Suprapubic skin (tissue), 4 donors: ENCODE data around the gene CD4. TPM values are rescaled to one million over a fixed set of nuclear protein-coding genes. Genes with fewer than 3 reads are reported as not detected.
A peak's percentile ranks its signal among the peaks of the same experiment; 100 is the strongest.

Source experiments
- DNase-seq, 2 donors: peaks; one replicate each; pipeline ENCODE4 v3.0.0-alpha.2; 2019; ENCODE audit warnings: low spot score in 2 of 2
- H3K27ac ChIP-seq: fragments of 200-600 bp; sonication (generic); one replicate; pipeline ENCODE4 v1.5.1; 2019
- H3K27me3 ChIP-seq: fragments of 200-600 bp; sonication (generic); one replicate; pipeline ENCODE4 v1.5.1; 2019
- H3K36me3 ChIP-seq: fragments of 200-600 bp; sonication (generic); one replicate; pipeline ENCODE4 v1.5.1; 2019
- H3K4me1 ChIP-seq: fragments of 200-600 bp; sonication (generic); one replicate; pipeline ENCODE4 v1.5.1; 2019
- H3K4me3 ChIP-seq: fragments of 200-600 bp; sonication (generic); one replicate; pipeline ENCODE4 v1.5.1; 2019; ENCODE audit warnings: mild to moderate bottlenecking
- H3K9me3 ChIP-seq: fragments of 200-600 bp; sonication (generic); one replicate; pipeline ENCODE4 v1.5.1; 2019
- CTCF ChIP-seq, 2 donors: fragments of 200-600 bp in 1 of 2; fragments of 450-650 bp in 1 of 2; sonication (generic) in 1 of 2; IDR thresholded peaks; one replicate each; pipeline ENCODE4 v1.5.1; 2016 to 2019; ENCODE audit warnings: antibody characterized with exemption in 2 of 2, mild to moderate bottlenecking in 1 of 2, moderate library complexity in 1 of 2
- EP300 ChIP-seq: sonication (generic); formaldehyde crosslinking; IDR thresholded peaks from one replicate; pipeline ENCODE4 v1.6.1; 2017; ENCODE audit warnings: antibody characterized with exemption
- POLR2A ChIP-seq, 2 donors: fragments of 450-650 bp; IDR thresholded peaks; one replicate each; pipeline ENCODE4 v1.6.1; 2017; ENCODE audit warnings: antibody characterized with exemption in 2 of 2, mild to moderate bottlenecking in 2 of 2, moderate library complexity in 2 of 2
- POLR2AphosphoS5 ChIP-seq, 3 donors: sonication (generic); formaldehyde crosslinking; IDR thresholded peaks; one replicate each; pipeline ENCODE4 v1.6.1; 2017; ENCODE audit warnings: antibody characterized with exemption in 3 of 3
- WGBS: methylation state at CpG from one replicate; pipeline ENCODE4 v1.1.5; 2018; 5-methylcytosine and 5-hydroxymethylcytosine counted together
- total RNA-seq, 4 donors: library from RNA; depleted of rRNA; stranded (reverse); fragments of >200 nt; gene quantifications; one replicate each; pipeline ENCODE4 v1.1.0, GENCODE V29; 2016

Gene CD4
- total RNA-seq, 4 donors from 2014 or later: 2.5 to 5.4 (median 3.9) TPM

- TF ChIP-seq CTCF (IDR thresholded peaks at IDR 0.05): no peak
- no peak for TF ChIP-seq POLR2AphosphoS5 (IDR thresholded peaks at IDR 0.05)
- no peak for TF ChIP-seq EP300
- no peak for TF ChIP-seq POLR2A (IDR thresholded peaks at IDR 0.05)
- H3K27ac ChIP-seq: no peak overlapping the region
- WGBS: 92% methylated on average over 5 of the region's 5 CpGs
- no peaks in the 10 kb centered on the region for H3K9me3 ChIP-seq
- H3K36me3 ChIP-seq: no peaks in the 10 kb centered on the region
- H3K4me1 ChIP-seq: no peaks in the 10 kb centered on the region
- H3K4me3 ChIP-seq: no peak overlapping the region
- H3K27me3 ChIP-seq: no peaks in the 10 kb centered on the region
- DNase-seq: no peak
These were observed 2.0 kb upstream of the CD4 start for GRCh38 chr12:6787309-6787708.

GRCh38 chr12:6790496-6791150 lies 1.3 kb downstream of the CD4 start:
- 77% methylated on average over 12 of the region's 12 CpGs for WGBS
- H3K27me3 ChIP-seq: no peaks in the 10 kb centered on the region
- no peaks in the 10 kb centered on the region for H3K36me3 ChIP-seq
- no peaks in the 10 kb centered on the region for H3K9me3 ChIP-seq
- H3K4me3 ChIP-seq: peak overlapping the region; percentile 34
- H3K27ac ChIP-seq: no peak overlapping the region
- DNase-seq: no peak
- H3K4me1 ChIP-seq: no peaks in the 10 kb centered on the region
- TF ChIP-seq CTCF (IDR thresholded peaks at IDR 0.05) (no peak), POLR2A (IDR thresholded peaks at IDR 0.05) (no peak), POLR2AphosphoS5 (IDR thresholded peaks at IDR 0.05) (no peak), EP300 (no peak)

GRCh38 chr12:6791931-6792520 lies 2.7 kb downstream of the CD4 start:
- TF ChIP-seq POLR2A (IDR thresholded peaks at IDR 0.05) (no peak), POLR2AphosphoS5 (IDR thresholded peaks at IDR 0.05) (no peak), CTCF (IDR thresholded peaks at IDR 0.05) (no peak), EP300 (no peak)
- Histone ChIP-seq H3K36me3 (no peaks in the 10 kb centered on the region), H3K4me3 (peak overlapping the region; percentile 16), H3K27me3 (no peaks in the 10 kb centered on the region), H3K27ac (peak overlapping the region; percentile 45), H3K9me3 (no peaks in the 10 kb centered on the region), H3K4me1 (no peaks in the 10 kb centered on the region)
- 72% methylated on average over 13 of the region's 13 CpGs for WGBS
- DNase-seq: no peak

GRCh38 chr12:6792522-6793201 lies 3.3 kb downstream of the CD4 start:
- Histone ChIP-seq H3K9me3 (no peaks in the 10 kb centered on the region), H3K4me3 (peak overlapping the region; percentile 16), H3K4me1 (no peaks in the 10 kb centered on the region), H3K36me3 (no peaks in the 10 kb centered on the region), H3K27me3 (no peaks in the 10 kb centered on the region), H3K27ac (peak overlapping the region; percentile 45)
- DNase-seq: no peak
- WGBS: 36% methylated on average over 12 of the region's 12 CpGs
- no peak for TF ChIP-seq POLR2A (IDR thresholded peaks at IDR 0.05)
- no peak for TF ChIP-seq EP300
- TF ChIP-seq POLR2AphosphoS5 (IDR thresholded peaks at IDR 0.05): no peak
- TF ChIP-seq CTCF (IDR thresholded peaks at IDR 0.05): no peak

- Histone ChIP-seq H3K4me1 (no peaks in the 10 kb centered on the region), H3K27me3 (no peaks in the 10 kb centered on the region), H3K27ac (no peak overlapping the region), H3K4me3 (no peak overlapping the region), H3K9me3 (no peaks in the 10 kb centered on the region), H3K36me3 (no peaks in the 10 kb centered on the region)
- 79% methylated on average over 2 of the region's 2 CpGs for WGBS
- TF ChIP-seq POLR2AphosphoS5 (IDR thresholded peaks at IDR 0.05) (no peak), EP300 (no peak), CTCF (IDR thresholded peaks at IDR 0.05) (no peak)
- no peak for DNase-seq
These were observed 5.8 kb downstream of the CD4 start for GRCh38 chr12:6795088-6795487.
